WTC11 (cell line): ENCODE measurements around the gene SENP7.

Experiments
- FOXK1 ChIP-seq: sonication (generic); formaldehyde crosslinking; IDR thresholded peaks from 2 replicates; pipeline ENCODE4 v1.8.0; 2022; ENCODE audit warnings: mild to moderate bottlenecking, moderate library complexity, missing genetic modification reagents
- JUN ChIP-seq: sonication (generic); formaldehyde crosslinking; IDR thresholded peaks from 2 replicates; pipeline ENCODE4 v1.8.0; 2023; ENCODE audit warnings: mild to moderate bottlenecking, missing genetic modification reagents
- NR2C2 ChIP-seq: sonication (generic); formaldehyde crosslinking; IDR thresholded peaks from 2 replicates; pipeline ENCODE4 v1.8.0; 2022; ENCODE audit warnings: mild to moderate bottlenecking, missing genetic modification reagents
- TP53 ChIP-seq: sonication (generic); formaldehyde crosslinking; IDR thresholded peaks from 2 replicates; pipeline ENCODE4 v1.8.1; 2023; ENCODE audit warnings: mild to moderate bottlenecking, missing genetic modification reagents
- TF ChIP-seq, protein P1 (sequence below): sonication (generic); formaldehyde crosslinking; IDR thresholded peaks from 2 replicates; pipeline ENCODE4 v1.8.1; 2023; ENCODE audit warnings: mild to moderate bottlenecking, missing genetic modification reagents, moderate library complexity
- TF ChIP-seq, protein P2 (sequence below): fragments of 200-600 bp; IDR thresholded peaks from 2 replicates; pipeline ENCODE4 v1.8.0; 2022; ENCODE audit warnings: antibody characterized with exemption

DNA sequence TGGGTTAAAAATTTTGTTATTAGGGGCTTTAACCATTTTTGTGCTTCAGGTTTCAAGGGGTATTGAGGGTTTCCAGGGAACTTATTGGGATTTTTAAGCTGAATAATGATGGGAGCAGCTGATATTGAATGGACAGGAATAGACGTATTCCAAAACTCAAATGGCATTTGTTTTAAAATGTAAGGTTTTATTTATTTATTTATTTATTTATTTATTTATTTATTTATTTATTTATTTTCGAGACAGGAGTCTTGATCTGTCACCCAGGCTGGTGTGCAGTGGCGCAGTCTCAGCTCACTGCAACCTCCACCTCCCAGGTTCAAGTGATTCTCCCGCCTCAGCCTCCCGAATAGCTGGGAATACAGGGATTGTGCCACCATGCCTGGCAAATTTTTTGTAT is 22.2 kb upstream of the SENP7 start:
- TF ChIP-seq TP53 (CRISPR knock-in tag), result no peak
- TF ChIP-seq FOXK1 (CRISPR knock-in tag), result no peak
- TF ChIP-seq, protein P1, sequence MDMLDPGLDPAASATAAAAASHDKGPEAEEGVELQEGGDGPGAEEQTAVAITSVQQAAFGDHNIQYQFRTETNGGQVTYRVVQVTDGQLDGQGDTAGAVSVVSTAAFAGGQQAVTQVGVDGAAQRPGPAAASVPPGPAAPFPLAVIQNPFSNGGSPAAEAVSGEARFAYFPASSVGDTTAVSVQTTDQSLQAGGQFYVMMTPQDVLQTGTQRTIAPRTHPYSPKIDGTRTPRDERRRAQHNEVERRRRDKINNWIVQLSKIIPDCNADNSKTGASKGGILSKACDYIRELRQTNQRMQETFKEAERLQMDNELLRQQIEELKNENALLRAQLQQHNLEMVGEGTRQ (CRISPR knock-in tag), result no peak
- no peak for TF ChIP-seq NR2C2 (CRISPR knock-in tag)
- TF ChIP-seq JUN (CRISPR knock-in tag), result no peak
- TF ChIP-seq, protein P2, sequence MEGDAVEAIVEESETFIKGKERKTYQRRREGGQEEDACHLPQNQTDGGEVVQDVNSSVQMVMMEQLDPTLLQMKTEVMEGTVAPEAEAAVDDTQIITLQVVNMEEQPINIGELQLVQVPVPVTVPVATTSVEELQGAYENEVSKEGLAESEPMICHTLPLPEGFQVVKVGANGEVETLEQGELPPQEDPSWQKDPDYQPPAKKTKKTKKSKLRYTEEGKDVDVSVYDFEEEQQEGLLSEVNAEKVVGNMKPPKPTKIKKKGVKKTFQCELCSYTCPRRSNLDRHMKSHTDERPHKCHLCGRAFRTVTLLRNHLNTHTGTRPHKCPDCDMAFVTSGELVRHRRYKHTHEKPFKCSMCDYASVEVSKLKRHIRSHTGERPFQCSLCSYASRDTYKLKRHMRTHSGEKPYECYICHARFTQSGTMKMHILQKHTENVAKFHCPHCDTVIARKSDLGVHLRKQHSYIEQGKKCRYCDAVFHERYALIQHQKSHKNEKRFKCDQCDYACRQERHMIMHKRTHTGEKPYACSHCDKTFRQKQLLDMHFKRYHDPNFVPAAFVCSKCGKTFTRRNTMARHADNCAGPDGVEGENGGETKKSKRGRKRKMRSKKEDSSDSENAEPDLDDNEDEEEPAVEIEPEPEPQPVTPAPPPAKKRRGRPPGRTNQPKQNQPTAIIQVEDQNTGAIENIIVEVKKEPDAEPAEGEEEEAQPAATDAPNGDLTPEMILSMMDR, result no peak
